HepG2 (cell line): Measurements from ENCODE around the gene BIRC3. TPM values are rescaled to one million over a fixed set of nuclear protein-coding genes. Genes with fewer than 3 reads are reported as not detected.
A peak's percentile ranks its signal among the peaks of the same experiment; 100 is the strongest.

Experiments used
- ARNT2 ChIP-seq: sonication (generic); formaldehyde crosslinking; IDR thresholded peaks from 2 replicates; pipeline ENCODE4 v1.8.0; 2022; ENCODE audit warnings: mild to moderate bottlenecking, low read depth, missing genetic modification reagents, moderate library complexity
- BRCA1 ChIP-seq: sonication (generic); formaldehyde crosslinking; IDR thresholded peaks from 2 replicates; pipeline ENCODE4 v1.4.0; 2020; ENCODE audit warnings: missing genetic modification reagents
- FOSL2 ChIP-seq: sonication (generic); formaldehyde crosslinking; IDR thresholded peaks from 2 replicates; pipeline ENCODE4 v1.4.0; 2020; ENCODE audit warnings: missing genetic modification reagents
- HNF4A ChIP-seq: sonication (generic); formaldehyde crosslinking; IDR thresholded peaks from 2 replicates; pipeline ENCODE4 v1.4.0; 2020; ENCODE audit warnings: missing genetic modification reagents
- KDM1A ChIP-seq: IDR thresholded peaks from 2 replicates; pipeline ENCODE4 v1.6.1; 2016; ENCODE audit warnings: missing compliant biosample characterization
- NAIF1 ChIP-seq: sonication (generic); formaldehyde crosslinking; IDR thresholded peaks from 2 replicates; pipeline ENCODE4 v1.5.0; 2020; ENCODE audit warnings: mild to moderate bottlenecking, missing genetic modification reagents, borderline replicate concordance
- ONECUT2 ChIP-seq: sonication (generic); formaldehyde crosslinking; IDR thresholded peaks from 2 replicates; pipeline ENCODE4 v1.4.0; 2020; ENCODE audit warnings: missing genetic modification reagents
- RFXANK ChIP-seq: IDR thresholded peaks from 2 replicates; pipeline ENCODE4 v1.6.1; 2016
- SIX1 ChIP-seq: sonication (generic); formaldehyde crosslinking; IDR thresholded peaks from 2 replicates; pipeline ENCODE4 v1.4.0; 2020; ENCODE audit warnings: missing genetic modification reagents, borderline replicate concordance
- SOX6 ChIP-seq, 2 experiments: fragments of 450-650 bp in 1 of 2; sonication (generic) in 1 of 2; formaldehyde crosslinking in 1 of 2; IDR thresholded peaks; 2 replicates each; pipeline versions ENCODE4 v1.4.0 to v1.6.1; 2017 to 2020; ENCODE audit warnings: antibody characterized with exemption in 1 of 2, mild to moderate bottlenecking in 1 of 2, missing genetic modification reagents in 1 of 2
- SP140L ChIP-seq: sonication (generic); formaldehyde crosslinking; IDR thresholded peaks from 2 replicates; pipeline ENCODE4 v1.4.0; 2020; ENCODE audit warnings: missing genetic modification reagents, borderline replicate concordance
- ZMYM4 ChIP-seq: sonication (generic); formaldehyde crosslinking; IDR thresholded peaks from 2 replicates; pipeline ENCODE4 v1.8.1; 2023; ENCODE audit warnings: mild to moderate bottlenecking, missing genetic modification reagents
- ZNF644 ChIP-seq: IDR thresholded peaks from 2 replicates; pipeline ENCODE4 v1.6.1; 2016; ENCODE audit warnings: low read depth
- polyA plus RNA-seq, 8 experiments: library from polyadenylated mRNA; depleted of rRNA in 3 of 8; stranded (reverse) in 7 of 8; unstranded in 1 of 8; fragments of >200 nt; fragmentation: Illumina TruSeq in 4 of 8; extraction: Trizol in 4 of 8; gene quantifications; 2 replicates each; pipeline versions ENCODE4 v1.2.1 to v1.2.3, GENCODE V29; 2011 to 2016; ENCODE audit warnings: low read depth in 4 of 8, missing spikeins in 1 of 8, mixed read lengths in 1 of 8; ENCODE audit not compliant: insufficient read depth in 1 of 8
- total RNA-seq, 5 experiments: library from RNA; depleted of rRNA; stranded (reverse); fragments of >200 nt; fragmentation: Illumina TruSeq; extraction: Trizol; gene quantifications; 2 replicates each; pipeline ENCODE4 v1.2.3, GENCODE V29; 2016; ENCODE audit warnings: low read depth in 1 of 5
- TF ChIP-seq, protein P1 (sequence below): IDR thresholded peaks from 2 replicates; pipeline ENCODE4 v1.6.1; 2016; ENCODE audit warnings: low read depth, control low read depth
- TF ChIP-seq, protein P2 (sequence below): sonication (generic); formaldehyde crosslinking; IDR thresholded peaks from 2 replicates; pipeline ENCODE4 v1.5.0; 2020; ENCODE audit warnings: mild to moderate bottlenecking, missing genetic modification reagents, borderline replicate concordance
- TF ChIP-seq, protein P3 (sequence below): sonication (generic); formaldehyde crosslinking; IDR thresholded peaks from 2 replicates; pipeline ENCODE4 v1.5.0; 2020; ENCODE audit warnings: mild to moderate bottlenecking, missing genetic modification reagents
- TF ChIP-seq, protein P4 (sequence below): sonication (generic); formaldehyde crosslinking; IDR thresholded peaks from 2 replicates; pipeline ENCODE4 v1.8.0; 2022; ENCODE audit warnings: missing genetic modification reagents, mild to moderate bottlenecking, inconsistent platforms, borderline replicate concordance
- TF ChIP-seq, protein P5 (sequence below): sonication (generic); formaldehyde crosslinking; IDR thresholded peaks from 2 replicates; pipeline ENCODE4 v1.8.0; 2023; ENCODE audit warnings: mild to moderate bottlenecking, missing genetic modification reagents
- TF ChIP-seq, protein P6 (sequence below): sonication (generic); formaldehyde crosslinking; IDR thresholded peaks from 2 replicates; pipeline ENCODE4 v1.4.0; 2020; ENCODE audit warnings: missing genetic modification reagents, borderline replicate concordance

The BIRC3 gene
- total and polyA plus RNA-seq, 2 of the 13 experiments (the other 11 are each of a cell fraction or from before 2014, with no cell fraction given): 0.41 to 4.2 TPM

DNA sequence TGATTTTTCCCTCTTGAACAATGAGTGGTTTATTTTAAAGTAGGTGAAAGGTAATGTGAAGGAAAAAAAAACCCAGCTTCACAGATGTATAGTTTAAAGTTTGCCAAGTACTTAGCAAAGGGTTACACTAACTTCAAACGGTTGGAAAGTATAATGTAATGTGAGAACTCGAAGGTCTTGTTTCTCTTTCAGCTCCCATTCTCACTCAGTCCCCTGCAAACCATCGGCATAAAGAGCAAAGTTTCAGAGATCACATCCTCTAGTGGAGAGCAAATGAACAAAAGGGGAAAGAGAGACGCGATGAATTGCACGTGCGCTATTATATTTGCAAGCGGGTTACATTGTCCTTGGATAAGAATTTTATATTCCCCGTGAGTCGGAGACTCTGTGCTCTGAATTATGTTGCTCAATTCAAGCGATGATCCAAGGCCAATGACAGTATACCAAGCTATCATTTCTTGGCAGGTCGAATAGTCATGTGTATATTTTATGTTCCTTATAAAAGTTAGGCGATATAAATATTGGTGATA lies 37.6 kb upstream of the BIRC3 start (continued):
- TF ChIP-seq, protein P1, sequence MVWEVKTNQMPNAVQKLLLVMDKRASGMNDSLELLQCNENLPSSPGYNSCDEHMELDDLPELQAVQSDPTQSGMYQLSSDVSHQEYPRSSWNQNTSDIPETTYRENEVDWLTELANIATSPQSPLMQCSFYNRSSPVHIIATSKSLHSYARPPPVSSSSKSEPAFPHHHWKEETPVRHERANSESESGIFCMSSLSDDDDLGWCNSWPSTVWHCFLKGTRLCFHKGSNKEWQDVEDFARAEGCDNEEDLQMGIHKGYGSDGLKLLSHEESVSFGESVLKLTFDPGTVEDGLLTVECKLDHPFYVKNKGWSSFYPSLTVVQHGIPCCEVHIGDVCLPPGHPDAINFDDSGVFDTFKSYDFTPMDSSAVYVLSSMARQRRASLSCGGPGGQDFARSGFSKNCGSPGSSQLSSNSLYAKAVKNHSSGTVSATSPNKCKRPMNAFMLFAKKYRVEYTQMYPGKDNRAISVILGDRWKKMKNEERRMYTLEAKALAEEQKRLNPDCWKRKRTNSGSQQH (CRISPR knock-in tag): 0 out of 2 replicates have a peak, but pooled peaks have one; percentile 48
- TF ChIP-seq ZNF644 (CRISPR knock-in tag) (0 out of 2 replicates have a peak, but pooled peaks have one; percentile 41), SIX1 (peak; percentile 99), RFXANK (0 out of 2 replicates have a peak, but pooled peaks have one; percentile 52), FOSL2 (CRISPR knock-in tag) (peak; percentile 28; the same call in 1 of the 2 replicates), ARNT2 (CRISPR knock-in tag) (peak; percentile 19; the same call in 1 of the 2 replicates), ONECUT2 (CRISPR knock-in tag) (peak; percentile 40; the same call in 1 of the 2 replicates), BRCA1 (no peak), NAIF1 (CRISPR knock-in tag) (no peak), KDM1A (CRISPR knock-in tag) (no peak), HNF4A (CRISPR knock-in tag) (peak; percentile 89), ZMYM4 (CRISPR knock-in tag) (peak; percentile 40; the same call in 1 of the 2 replicates), SOX6 (IDR thresholded peaks at IDR 0.05) (no peak), SOX6 (CRISPR knock-in tag; IDR thresholded peaks at IDR 0.05) (peak; percentile 99), SP140L (CRISPR knock-in tag) (no peak)
- TF ChIP-seq, protein P2, sequence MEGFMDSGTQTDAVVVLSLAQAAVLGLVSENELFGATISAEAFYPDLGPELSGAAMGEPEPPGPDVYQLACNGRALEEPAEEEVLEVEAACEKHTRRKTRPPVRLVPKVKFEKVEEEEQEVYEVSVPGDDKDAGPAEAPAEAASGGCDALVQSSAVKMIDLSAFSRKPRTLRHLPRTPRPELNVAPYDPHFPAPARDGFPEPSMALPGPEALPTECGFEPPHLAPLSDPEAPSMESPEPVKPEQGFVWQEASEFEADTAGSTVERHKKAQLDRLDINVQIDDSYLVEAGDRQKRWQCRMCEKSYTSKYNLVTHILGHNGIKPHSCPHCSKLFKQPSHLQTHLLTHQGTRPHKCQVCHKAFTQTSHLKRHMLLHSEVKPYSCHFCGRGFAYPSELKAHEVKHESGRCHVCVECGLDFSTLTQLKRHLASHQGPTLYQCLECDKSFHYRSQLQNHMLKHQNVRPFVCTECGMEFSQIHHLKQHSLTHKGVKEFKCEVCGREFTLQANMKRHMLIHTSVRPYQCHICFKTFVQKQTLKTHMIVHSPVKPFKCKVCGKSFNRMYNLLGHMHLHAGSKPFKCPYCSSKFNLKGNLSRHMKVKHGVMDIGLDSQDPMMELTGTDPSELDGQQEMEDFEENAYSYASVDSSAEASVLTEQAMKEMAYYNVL (CRISPR knock-in tag): peak; percentile 95; the same call in 1 of the 2 replicates
- TF ChIP-seq, protein P3, sequence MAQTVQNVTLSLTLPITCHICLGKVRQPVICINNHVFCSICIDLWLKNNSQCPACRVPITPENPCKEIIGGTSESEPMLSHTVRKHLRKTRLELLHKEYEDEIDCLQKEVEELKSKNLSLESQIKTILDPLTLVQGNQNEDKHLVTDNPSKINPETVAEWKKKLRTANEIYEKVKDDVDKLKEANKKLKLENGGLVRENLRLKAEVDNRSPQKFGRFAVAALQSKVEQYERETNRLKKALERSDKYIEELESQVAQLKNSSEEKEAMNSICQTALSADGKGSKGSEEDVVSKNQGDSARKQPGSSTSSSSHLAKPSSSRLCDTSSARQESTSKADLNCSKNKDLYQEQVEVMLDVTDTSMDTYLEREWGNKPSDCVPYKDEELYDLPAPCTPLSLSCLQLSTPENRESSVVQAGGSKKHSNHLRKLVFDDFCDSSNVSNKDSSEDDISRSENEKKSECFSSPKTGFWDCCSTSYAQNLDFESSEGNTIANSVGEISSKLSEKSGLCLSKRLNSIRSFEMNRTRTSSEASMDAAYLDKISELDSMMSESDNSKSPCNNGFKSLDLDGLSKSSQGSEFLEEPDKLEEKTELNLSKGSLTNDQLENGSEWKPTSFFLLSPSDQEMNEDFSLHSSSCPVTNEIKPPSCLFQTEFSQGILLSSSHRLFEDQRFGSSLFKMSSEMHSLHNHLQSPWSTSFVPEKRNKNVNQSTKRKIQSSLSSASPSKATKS: no peak
- TF ChIP-seq, protein P4, sequence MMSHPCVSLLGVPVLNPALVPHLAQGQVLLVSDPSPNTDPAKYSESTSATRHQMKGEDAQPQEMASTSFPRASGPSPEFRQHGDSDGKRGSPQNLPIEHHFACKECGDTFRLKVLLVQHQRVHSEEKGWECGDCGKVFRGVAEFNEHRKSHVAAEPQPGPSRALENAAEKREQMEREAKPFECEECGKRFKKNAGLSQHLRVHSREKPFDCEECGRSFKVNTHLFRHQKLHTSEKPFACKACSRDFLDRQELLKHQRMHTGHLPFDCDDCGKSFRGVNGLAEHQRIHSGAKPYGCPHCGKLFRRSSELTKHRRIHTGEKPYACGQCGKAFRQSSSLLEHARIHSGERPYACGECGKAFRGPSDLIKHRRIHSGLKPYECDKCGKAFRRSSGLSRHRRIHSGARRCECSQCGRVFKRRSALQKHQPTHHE (CRISPR knock-in tag): no peak
- TF ChIP-seq, protein P5, sequence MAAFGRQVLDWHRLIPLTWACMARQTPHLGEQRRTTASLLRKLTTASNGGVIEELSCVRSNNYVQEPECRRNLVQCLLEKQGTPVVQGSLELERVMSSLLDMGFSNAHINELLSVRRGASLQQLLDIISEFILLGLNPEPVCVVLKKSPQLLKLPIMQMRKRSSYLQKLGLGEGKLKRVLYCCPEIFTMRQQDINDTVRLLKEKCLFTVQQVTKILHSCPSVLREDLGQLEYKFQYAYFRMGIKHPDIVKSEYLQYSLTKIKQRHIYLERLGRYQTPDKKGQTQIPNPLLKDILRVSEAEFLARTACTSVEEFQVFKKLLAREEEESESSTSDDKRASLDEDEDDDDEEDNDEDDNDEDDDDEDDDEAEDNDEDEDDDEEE: no peak
- TF ChIP-seq, protein P6, sequence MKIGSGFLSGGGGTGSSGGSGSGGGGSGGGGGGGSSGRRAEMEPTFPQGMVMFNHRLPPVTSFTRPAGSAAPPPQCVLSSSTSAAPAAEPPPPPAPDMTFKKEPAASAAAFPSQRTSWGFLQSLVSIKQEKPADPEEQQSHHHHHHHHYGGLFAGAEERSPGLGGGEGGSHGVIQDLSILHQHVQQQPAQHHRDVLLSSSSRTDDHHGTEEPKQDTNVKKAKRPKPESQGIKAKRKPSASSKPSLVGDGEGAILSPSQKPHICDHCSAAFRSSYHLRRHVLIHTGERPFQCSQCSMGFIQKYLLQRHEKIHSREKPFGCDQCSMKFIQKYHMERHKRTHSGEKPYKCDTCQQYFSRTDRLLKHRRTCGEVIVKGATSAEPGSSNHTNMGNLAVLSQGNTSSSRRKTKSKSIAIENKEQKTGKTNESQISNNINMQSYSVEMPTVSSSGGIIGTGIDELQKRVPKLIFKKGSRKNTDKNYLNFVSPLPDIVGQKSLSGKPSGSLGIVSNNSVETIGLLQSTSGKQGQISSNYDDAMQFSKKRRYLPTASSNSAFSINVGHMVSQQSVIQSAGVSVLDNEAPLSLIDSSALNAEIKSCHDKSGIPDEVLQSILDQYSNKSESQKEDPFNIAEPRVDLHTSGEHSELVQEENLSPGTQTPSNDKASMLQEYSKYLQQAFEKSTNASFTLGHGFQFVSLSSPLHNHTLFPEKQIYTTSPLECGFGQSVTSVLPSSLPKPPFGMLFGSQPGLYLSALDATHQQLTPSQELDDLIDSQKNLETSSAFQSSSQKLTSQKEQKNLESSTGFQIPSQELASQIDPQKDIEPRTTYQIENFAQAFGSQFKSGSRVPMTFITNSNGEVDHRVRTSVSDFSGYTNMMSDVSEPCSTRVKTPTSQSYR (CRISPR knock-in tag): peak; percentile 38; the same call in 1 of the 2 replicates
